Heart right ventricle (tissue), 16 donors: ENCODE measurements around the gene NKD2. TPM values are rescaled to one million over a fixed set of nuclear protein-coding genes. Genes with fewer than 3 reads are reported as not detected.
"Not testable (repeated sequence)": the region's sequence is repeated elsewhere in the genome, so short reads cannot be mapped to it uniquely, and the experiment has no call there.

Source experiments
- ATAC-seq, 8 donors: fragments of 200-7000 bp; cut with Tn5 transposase; one replicate each; pipeline ENCODE4 v1.9.1; 2020; ENCODE audit warnings: mild to moderate bottlenecking in 8 of 8, moderate library complexity in 8 of 8, moderate number of reproducible peaks in 1 of 8
- DNase-seq, 2 donors: peaks; one replicate each; pipeline ENCODE4 v3.0.0-alpha.2; 2020
- H3K27ac ChIP-seq, 10 donors: fragments of 200-600 bp; sonication (generic) in 2 of 10; one replicate each; pipeline versions ENCODE4 v1.5.0 to v1.8.0; 2020 to 2022; ENCODE audit warnings: mild to moderate bottlenecking in 3 of 10
- H3K27me3 ChIP-seq, 7 donors: fragments of 200-600 bp; one replicate each; pipeline ENCODE4 v1.8.0; 2021 to 2022; ENCODE audit warnings: mild to moderate bottlenecking in 2 of 7
- H3K36me3 ChIP-seq, 9 donors: fragments of 200-600 bp; sonication (generic) in 1 of 9; one replicate each; pipeline versions ENCODE4 v1.5.0 to v1.8.0; 2020 to 2022; ENCODE audit warnings: mild to moderate bottlenecking in 2 of 9
- H3K4me1 ChIP-seq, 9 donors: fragments of 200-600 bp; sonication (generic) in 1 of 9; one replicate each; pipeline versions ENCODE4 v1.5.0 to v1.8.0; 2020 to 2022; ENCODE audit warnings: mild to moderate bottlenecking in 4 of 9
- H3K4me3 ChIP-seq, 10 donors: fragments of 200-600 bp; sonication (generic) in 2 of 10; one replicate each; pipeline versions ENCODE4 v1.5.0 to v1.8.0; 2020 to 2022; ENCODE audit warnings: mild to moderate bottlenecking in 7 of 10, moderate library complexity in 2 of 10
- H3K9me3 ChIP-seq, 11 donors: fragments of 200-600 bp in 10 of 11; sonication (generic) in 2 of 11; one replicate each; pipeline versions ENCODE4 v1.5.0 to v1.8.0; 2013 to 2022; ENCODE audit warnings: mild to moderate bottlenecking in 2 of 11, control low read depth in 1 of 11, moderate library complexity in 1 of 11
- CTCF ChIP-seq, 9 donors: fragments of 200-600 bp; sonication (generic) in 2 of 9; IDR thresholded peaks; one replicate each; pipeline versions ENCODE4 v1.5.0 to v1.8.0; 2021 to 2022; ENCODE audit warnings: antibody characterized with exemption in 9 of 9, mild to moderate bottlenecking in 5 of 9, moderate library complexity in 1 of 9
- WGBS, 2 donors: extraction: QIAGEN DNeasy Blood & Tissue Kit; methylation state at CpG; one replicate each; pipeline ENCODE4 v1.1.7; 2013; ENCODE audit warnings: inconsistent platforms in 1 of 2; 5-methylcytosine and 5-hydroxymethylcytosine counted together
- intact Hi-C, 10 donors: fragments of 100-400 bp; cut with DNase I; formaldehyde crosslinking; loops; one replicate each; pipeline versions ENCODE4 v1.11.1 to v1.14.2; 2022
- polyA plus RNA-seq, 2 donors: library from polyadenylated mRNA; stranded (reverse); fragments of 200-250 nt; gene quantifications; one replicate each; pipeline ENCODE4 v1.2.3, GENCODE V29; 2013
- total RNA-seq, 10 donors: library from RNA; stranded (reverse); fragmentation: NEBNext Ultra II Directional in 3 of 10; extraction: Animal tissue kit (Norgen Biotek cat#: 25700) in 3 of 10; gene quantifications; one replicate each; pipeline versions ENCODE4 v1.2.1 to v1.2.4, GENCODE V29; 2021 to 2023
- donor health status: Arrhythmogenic right ventricular cardiomyopathy.
- donor health status: ischemic (EF 13 %, LVEDD 7.1; RV severe dilation, severe dysfunction).
- donor health status: healthy with polysubstance abuse.
- donor health status: DM: no; HTN: yes; CAD: no.
- donor health status: DM: no; HTN: no; CAD: no.
- donor health status: ischemic (EF 25% LVEDD 6.9; RV normal size, moderate dysfunction).
- donor health status: ischemic (EF 25% LVEDD 5.7; RV mildly dilated, moderate dysfunction).
- donor health status: healthy.
- donor health status: DM: yes; HTN: yes; CAD: no.
- donor health status: Ischemic cardiomyopathy.
- donor health status: ischemic (EF 35%, LVEDD 5.7; RV mildly dilated, moderate dysfunction).
- donor health status: nonischemic (EF 11% LVEDD 7.7; RV severe dilation, severe dysfunction).
- donor health status: DM: yes; HTN: yes; CAD: no.
- donor health status: PGD.
- donor health status: ischemic (EF 29% LVEDD 5.4; RV normal size, mild dysfunction).
- donor health status: nonischemic (EF 23%, LVEDD 6.1; RV moderate dilation, normal function).

The NKD2 gene
- total and polyA plus RNA-seq, 12 donors = 0.31 to 12.7 (median 1.8) TPM

- Histone ChIP-seq H3K27ac (no peak overlapping the region), H3K4me3 (no peak overlapping the region), H3K4me1 (peaks cover 0 to 11% (median 6%) of the 10 kb centered on the region in 9 donors), H3K27me3 (no peaks in the 10 kb centered on the region), H3K36me3 (peaks cover 5 to 96% (median 69%) of the 10 kb centered on the region in 9 donors), H3K9me3 (no peaks in the 10 kb centered on the region)
- peak in 1 of 2 donors; percentile 12 for DNase-seq
- intact Hi-C loops = loop anchor here in 3 of 10 donors (5.0 to 10.0 kb wide), 2 partner anchors 34 to 76 kb away; no protein-coding TSS in a partner anchor
- no peak for TF ChIP-seq CTCF (IDR thresholded peaks at IDR 0.05)
- 89 to 91% methylated on average over 36 of the region's 36 CpGs for WGBS, 2 donors
- no peak for ATAC-seq
These were observed 49.7 kb downstream of the NKD2 start for GRCh38 chr5:1058083-1058945.

DNA sequence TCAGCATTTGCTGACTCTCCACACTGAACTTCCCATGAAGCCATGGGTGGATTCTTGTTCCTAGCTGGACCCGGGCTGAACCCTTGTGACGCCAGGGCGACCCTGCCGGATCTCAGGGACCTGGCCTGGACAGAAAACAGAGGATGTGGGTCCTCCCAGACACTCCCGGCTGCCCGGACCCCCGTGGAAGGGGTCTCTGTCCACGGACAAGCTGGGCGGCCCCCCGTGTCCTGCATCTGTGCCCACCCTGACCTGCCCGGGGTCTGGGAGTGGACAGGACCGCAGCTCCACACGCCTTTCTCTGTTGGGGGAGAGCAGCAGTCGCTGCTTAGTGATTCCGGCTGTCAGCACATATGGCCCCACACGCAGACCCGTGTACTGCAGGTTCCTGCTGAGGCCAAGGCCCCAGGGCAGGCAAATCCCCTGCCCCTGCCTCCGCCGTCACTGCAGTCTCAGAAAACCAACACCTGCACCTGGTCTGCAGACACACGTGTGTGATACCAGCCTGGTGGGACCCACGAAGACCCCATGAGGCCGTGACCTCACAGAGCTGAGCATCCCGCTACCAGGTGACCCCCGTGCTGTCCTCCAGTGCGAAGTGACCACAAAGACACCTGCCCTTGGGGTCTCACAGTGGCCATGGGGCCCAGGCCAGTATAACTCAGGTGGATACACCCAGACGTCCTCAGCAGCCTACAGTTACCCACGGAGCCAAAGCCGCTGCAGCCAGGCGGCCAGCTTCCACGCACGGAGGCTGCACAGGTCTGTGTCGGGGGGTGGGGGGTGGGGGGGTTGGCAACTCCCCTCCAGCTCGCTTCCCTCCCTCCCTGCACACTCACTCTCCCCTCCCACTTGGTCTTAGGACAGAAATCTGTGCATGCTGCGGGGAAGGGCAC, 50.6 kb downstream of the NKD2 start:
- Histone ChIP-seq H3K27ac (no peak overlapping the region), H3K36me3 (peaks cover 5 to 95% (median 61%) of the 10 kb centered on the region in 9 donors), H3K27me3 (no peaks in the 10 kb centered on the region), H3K4me1 (peaks cover 0 to 1% (median 0%) of the 10 kb centered on the region in 9 donors), H3K4me3 (no peak overlapping the region), H3K9me3 (no peaks in the 10 kb centered on the region)
- no peak for TF ChIP-seq CTCF (IDR thresholded peaks at IDR 0.05)
- 89 to 90% methylated on average over 34 of the region's 34 CpGs for WGBS, 2 donors
- intact Hi-C loops = loop anchor here in 3 of 10 donors (5.0 to 10.0 kb wide), 2 partner anchors 33 to 76 kb away; no protein-coding TSS in a partner anchor
- ATAC-seq (no peak), DNase-seq (peak in 1 of 2 donors; percentile 7)

DNA sequence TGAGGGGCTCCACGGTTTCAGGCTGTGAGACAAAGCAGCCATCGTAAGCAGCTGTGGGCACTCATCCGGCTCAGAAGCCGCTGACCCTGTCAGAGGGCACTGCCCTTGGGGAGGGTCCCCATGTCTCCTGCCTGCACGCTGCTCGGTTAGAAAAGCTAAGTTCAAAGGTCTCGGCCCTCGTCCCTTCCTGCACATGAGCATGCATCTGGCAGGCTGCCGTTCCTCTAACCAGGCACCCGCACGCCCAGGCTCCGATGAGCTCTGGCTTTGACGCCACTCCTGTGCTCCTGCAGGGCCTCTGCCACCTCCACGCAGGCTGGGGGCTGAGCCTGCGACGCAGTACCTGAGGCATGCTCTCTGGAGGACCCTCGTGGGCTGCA, 51.3 kb downstream of the NKD2 start:
- no peak overlapping the region for H3K4me3 ChIP-seq
- no peaks in the 10 kb centered on the region for H3K27me3 ChIP-seq
- no peak for ATAC-seq
- H3K27ac ChIP-seq = no peak overlapping the region
- 87 to 90% methylated on average over 17 of the region's 17 CpGs for WGBS, 2 donors
- intact Hi-C loops = loop anchor here in 4 of 10 donors (5.0 to 10.0 kb wide), 3 partner anchors 32 to 85 kb away; no protein-coding TSS in a partner anchor
- TF ChIP-seq CTCF (IDR thresholded peaks at IDR 0.05) = no peak
- DNase-seq = peak in 1 of 2 donors; percentile 7
- no peaks in the 10 kb centered on the region for H3K4me1 ChIP-seq
- H3K36me3 ChIP-seq = peaks cover 5 to 92% (median 56%) of the 10 kb centered on the region in 9 donors
- H3K9me3 ChIP-seq = no peaks in the 10 kb centered on the region

- peaks cover 5 to 92% (median 54%) of the 10 kb centered on the region in 9 donors for H3K36me3 ChIP-seq
- DNase-seq (peak in 1 of 2 donors; percentile 9), ATAC-seq (no peak)
- no peak overlapping the region for H3K27ac ChIP-seq
- TF ChIP-seq CTCF (IDR thresholded peaks at IDR 0.05) = no peak
- no peak overlapping the region for H3K4me3 ChIP-seq
- H3K9me3 ChIP-seq = no peaks in the 10 kb centered on the region
- intact Hi-C loops = loop anchor here in 1 of 10 donors (10.0 kb wide), 1 partner anchor 84 kb away; no protein-coding TSS in a partner anchor
- 80 to 86% methylated on average over 22 to 24 of the region's 24 CpGs for WGBS, 2 donors
- no peaks in the 10 kb centered on the region for H3K27me3 ChIP-seq
- H3K4me1 ChIP-seq = no peaks in the 10 kb centered on the region
These were observed 52.0 kb downstream of the NKD2 start for GRCh38 chr5:1060535-1060981.

GRCh38 chr5:1061292-1061691, 52.7 kb downstream of the NKD2 start:
- not testable (repeated sequence) for H3K4me1 ChIP-seq, H3K27me3 ChIP-seq, H3K9me3 ChIP-seq, ATAC-seq, H3K27ac ChIP-seq, H3K4me3 ChIP-seq
- peak in 1 of 2 donors; percentile 10 for DNase-seq
- intact Hi-C loops = loop anchor here in 1 of 10 donors (10.0 kb wide), 1 partner anchor 84 kb away; no protein-coding TSS in a partner anchor
- H3K36me3 ChIP-seq = peaks cover 5 to 92% (median 51%) of the 10 kb centered on the region in 9 donors
- WGBS, 2 donors = 91 to 98% methylated on average over 5 to 12 of the region's 43 CpGs
